DMS153 treated with DMSO at 0.1 percent for 48 hours (cell line): ENCODE data around the gene LRAT.

ENCODE experiments used
- DNase-seq: peaks from one replicate; lab custom pipeline; 2025; ENCODE audit not compliant: unreplicated experiment; lab: John Stamatoyannopoulos, UW

The LRAT gene

GRCh38 chr4:154757713-154758112 lies 13.9 kb downstream of the LRAT start:
- DNase-seq, result no peak

DNA sequence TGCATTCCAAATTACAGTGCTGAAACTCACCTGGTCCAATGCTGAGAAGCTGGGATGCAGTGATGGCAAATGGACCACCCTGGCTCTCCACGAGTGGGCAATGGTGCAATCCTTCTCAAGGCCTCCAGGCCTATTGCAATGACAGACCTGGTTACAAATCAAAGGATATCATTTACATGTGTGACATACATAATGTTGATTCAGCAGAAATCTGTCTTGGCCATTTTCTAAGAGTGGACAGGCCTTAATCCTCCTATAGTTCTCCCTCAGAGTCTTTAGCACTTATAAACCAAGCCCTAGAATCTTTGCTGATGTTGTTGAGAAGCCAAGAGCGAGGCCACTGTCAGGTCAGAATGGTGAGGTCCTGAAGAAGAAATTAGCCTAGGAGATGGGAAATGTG lies 17.1 kb downstream of the LRAT start:
- no peak for DNase-seq

DNA sequence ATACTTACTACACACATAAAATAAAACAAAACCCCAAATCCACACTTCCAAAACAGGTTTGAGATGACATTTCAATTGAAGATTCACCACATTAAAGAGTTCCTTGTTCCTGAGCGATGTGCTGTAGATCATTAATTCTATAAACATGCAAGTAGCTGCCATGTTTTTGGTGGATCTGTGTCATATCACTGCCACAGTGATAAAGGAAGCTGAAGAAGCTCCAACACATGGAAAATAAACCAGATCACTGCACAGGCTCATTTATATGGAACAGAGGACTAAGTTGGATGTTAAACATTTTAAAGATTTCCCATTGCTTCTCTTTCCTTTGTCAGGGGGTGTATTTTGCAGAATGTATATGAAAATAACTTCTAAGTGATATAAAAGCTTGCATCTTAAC lies 34.5 kb downstream of the LRAT start:
- DNase-seq, result no peak

GRCh38 chr4:154779362-154779947 lies 35.7 kb downstream of the LRAT start:
- no peak for DNase-seq

DNA sequence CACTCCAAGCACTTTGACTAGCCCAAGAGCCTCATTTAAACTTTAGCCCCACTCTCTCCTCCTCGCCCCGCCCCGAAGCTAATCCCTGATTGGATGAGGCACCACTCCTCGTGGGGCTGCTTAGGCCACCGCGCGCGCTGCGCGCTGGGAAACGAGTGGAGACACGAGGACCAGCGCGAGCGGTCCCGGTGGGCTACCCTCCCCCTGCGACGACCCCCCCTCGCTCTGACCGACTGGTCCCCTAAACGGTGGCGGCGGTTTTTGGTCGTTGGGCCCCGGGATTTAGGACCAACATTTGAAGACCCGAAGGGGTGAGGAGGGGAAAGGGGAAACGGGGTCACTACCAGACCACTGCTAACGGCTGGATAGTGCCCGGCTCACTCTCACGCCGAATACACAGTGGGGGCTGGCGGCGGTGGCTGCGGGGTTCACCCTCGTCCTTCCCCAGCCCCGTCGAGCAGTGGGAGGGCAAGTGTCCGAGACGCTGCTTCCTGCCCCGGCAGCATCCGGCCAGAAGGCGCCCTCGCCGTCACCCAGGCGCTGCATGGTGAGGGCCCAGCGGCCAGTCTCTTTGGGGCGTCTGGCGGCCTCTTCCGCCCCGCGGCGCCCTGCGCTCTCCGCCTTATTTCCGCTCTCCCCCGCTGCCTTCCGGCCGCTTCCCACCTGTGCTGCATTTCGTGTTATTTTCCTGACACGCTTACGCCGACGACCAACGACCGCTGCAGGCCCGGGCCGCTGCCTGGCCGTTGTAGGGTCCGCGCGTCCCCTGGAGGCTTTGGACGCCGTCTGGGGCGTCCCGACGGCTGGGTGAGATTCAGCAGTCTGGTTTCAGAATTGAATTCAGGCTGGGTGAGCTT lies 37.6 kb downstream of the LRAT start, which contains the start of gene RBM46:
Gene RBM46, plus strand, starts transcription at position 147 of the 857 bp plus-strand sequence. CDS start 15,481 bp downstream, outside the sequence.
- DNase-seq, result no peak

DNA sequence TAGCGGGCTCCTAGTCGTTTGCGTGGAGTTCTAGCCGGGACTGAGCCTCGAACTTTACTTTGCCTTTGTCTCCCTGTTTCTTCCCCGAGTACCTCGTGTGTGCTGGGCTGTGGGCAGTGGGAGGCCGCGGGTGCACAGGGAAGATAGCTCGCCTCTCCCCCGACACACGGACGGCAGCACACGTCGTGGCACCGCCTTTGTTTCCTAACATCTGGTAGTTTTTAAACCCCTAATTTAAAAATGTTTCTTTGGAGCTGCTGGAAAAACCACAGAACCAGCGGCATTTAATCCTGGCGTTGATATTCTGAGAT lies 38.1 kb downstream of the LRAT start:
- no peak for DNase-seq
